Loucy (cell line): ENCODE results near the gene GRID1.

Experiments
- H2AFZ ChIP-seq: fragments of 200-600 bp; sonication (generic); 2 replicates; pipeline ENCODE4 v1.6.0; 2016; ENCODE audit warnings: antibody characterized with exemption, mild to moderate bottlenecking, low read length, moderate library complexity
- H3F3A ChIP-seq: fragments of 200-600 bp; 2 replicates; pipeline ENCODE4 v1.6.0; 2016; ENCODE audit warnings: antibody characterized with exemption, low read depth, mild to moderate bottlenecking
- H3K27me3 ChIP-seq: fragments of 200-600 bp; sonication (generic); 2 replicates; pipeline ENCODE4 v1.6.1; 2014; ENCODE audit warnings: low read length, mild to moderate bottlenecking; ENCODE audit not compliant: insufficient read depth, poor library complexity, severe bottlenecking
- H3K36me3 ChIP-seq: fragments of 200-600 bp; sonication (generic); 2 replicates; pipeline ENCODE4 v1.6.1; 2016; ENCODE audit warnings: low read length; ENCODE audit not compliant: insufficient read depth
- H3K4me1 ChIP-seq: fragments of 200-600 bp; sonication (generic); 2 replicates; pipeline ENCODE4 v1.5.1; 2014; ENCODE audit warnings: low read length, mild to moderate bottlenecking; ENCODE audit not compliant: insufficient read depth, poor library complexity, severe bottlenecking
- H3K4me2 ChIP-seq: fragments of 200-600 bp; sonication (generic); 2 replicates; pipeline ENCODE4 v1.6.0; 2014; ENCODE audit warnings: antibody characterized with exemption, low read length, low read depth, mild to moderate bottlenecking; ENCODE audit not compliant: poor library complexity, severe bottlenecking
- H3K4me3 ChIP-seq: fragments of 200-600 bp; sonication (generic); 2 replicates; pipeline ENCODE4 v1.5.1; 2014; ENCODE audit warnings: low read length, mild to moderate bottlenecking, mixed read lengths; ENCODE audit not compliant: poor library complexity, severe bottlenecking
- H3K79me2 ChIP-seq: fragments of 200-600 bp; sonication (generic); 2 replicates; pipeline ENCODE4 v1.6.1; 2014; ENCODE audit warnings: low read length; ENCODE audit not compliant: insufficient read depth
- H3K9ac ChIP-seq: fragments of 200-600 bp; sonication (generic); 2 replicates; pipeline ENCODE4 v1.6.0; 2014; ENCODE audit warnings: mild to moderate bottlenecking, low read depth, low read length, moderate library complexity; ENCODE audit not compliant: poor library complexity, severe bottlenecking
- H3K9me2 ChIP-seq: fragments of 200-600 bp; sonication (generic); replicated peaks from 2 replicates; pipeline ENCODE4 v1.6.1; 2016; ENCODE audit warnings: low read depth, low read length, mixed read lengths
- H3K9me3 ChIP-seq: fragments of 200-600 bp; sonication (generic); 2 replicates; pipeline ENCODE4 v1.6.1; 2014; ENCODE audit warnings: mild to moderate bottlenecking, antibody characterized with exemption, low read length, low read depth; ENCODE audit not compliant: insufficient read depth
- H4K20me1 ChIP-seq: fragments of 200-600 bp; sonication (generic); 2 replicates; pipeline ENCODE4 v1.6.0; 2014; ENCODE audit warnings: antibody characterized with exemption, low read length, mild to moderate bottlenecking; ENCODE audit not compliant: insufficient read depth, poor library complexity, severe bottlenecking
- CTCF ChIP-seq: fragments of 200-600 bp; sonication (generic); conservative IDR thresholded peaks from 2 replicates; pipeline ENCODE4 v1.5.1; 2014; ENCODE audit warnings: mild to moderate bottlenecking, antibody characterized with exemption, low read length
- EZH2phosphoT487 ChIP-seq: fragments of 200-600 bp; IDR thresholded peaks from 2 replicates; pipeline ENCODE4 v1.6.1; 2018; ENCODE audit warnings: antibody characterized with exemption, mild to moderate bottlenecking, moderate library complexity, borderline replicate concordance

GRID1 gene

GRCh38 chr10:86023336-86023735, 343.3 kb downstream of the GRID1 start:
- Histone ChIP-seq H3K9me3 (no peaks in the 10 kb centered on the region), H3K9ac (no peak overlapping the region), H3K36me3 (no peaks in the 10 kb centered on the region), H3K27me3 (no peaks in the 10 kb centered on the region), H3K9me2 (no peaks in the 10 kb centered on the region), H3K79me2 (no peaks in the 10 kb centered on the region), H3F3A (no peaks in the 10 kb centered on the region), H3K4me2 (no peak overlapping the region), H3K4me1 (peaks cover 36% of the 10 kb centered on the region), H3K4me3 (no peak overlapping the region), H2AFZ (no peak overlapping the region), H4K20me1 (no peaks in the 10 kb centered on the region)
- TF ChIP-seq CTCF (no peak), EZH2phosphoT487 (no peak)

GRCh38 chr10:86022906-86023305, 343.7 kb downstream of the GRID1 start:
- no peak overlapping the region for H3K4me3 ChIP-seq
- no peaks in the 10 kb centered on the region for H4K20me1 ChIP-seq
- no peaks in the 10 kb centered on the region for H3F3A ChIP-seq
- H3K9me3 ChIP-seq, result no peaks in the 10 kb centered on the region
- H3K9me2 ChIP-seq, result no peaks in the 10 kb centered on the region
- no peaks in the 10 kb centered on the region for H3K79me2 ChIP-seq
- H3K36me3 ChIP-seq, result no peaks in the 10 kb centered on the region
- H3K4me1 ChIP-seq, result peaks cover 40% of the 10 kb centered on the region
- no peaks in the 10 kb centered on the region for H3K27me3 ChIP-seq
- H2AFZ ChIP-seq, result no peak overlapping the region
- TF ChIP-seq CTCF, result no peak
- no peak for TF ChIP-seq EZH2phosphoT487
- H3K4me2 ChIP-seq, result no peak overlapping the region
- H3K9ac ChIP-seq, result no peak overlapping the region

GRCh38 chr10:86020134-86020533, 346.5 kb downstream of the GRID1 start:
- Histone ChIP-seq H3K9ac (peak overlapping the region; percentile 38), H3K27me3 (no peaks in the 10 kb centered on the region), H3K36me3 (no peaks in the 10 kb centered on the region), H3K9me3 (no peaks in the 10 kb centered on the region), H3K4me2 (peak overlapping the region; percentile 52), H3K4me1 (peaks cover 59% of the 10 kb centered on the region), H3K9me2 (no peaks in the 10 kb centered on the region), H3K79me2 (no peaks in the 10 kb centered on the region), H4K20me1 (no peaks in the 10 kb centered on the region), H3F3A (no peaks in the 10 kb centered on the region), H2AFZ (peak overlapping the region; percentile 42; the same call in 1 of the 2 replicates), H3K4me3 (no peak overlapping the region)
- TF ChIP-seq CTCF (no peak), EZH2phosphoT487 (no peak)
